Loucy (cell line): ENCODE results near the gene CLSTN1.

Source experiments
- H2AFZ ChIP-seq: fragments of 200-600 bp; sonication (generic); 2 replicates; pipeline ENCODE4 v1.6.0; 2016; ENCODE audit warnings: antibody characterized with exemption, mild to moderate bottlenecking, low read length, moderate library complexity
- H3F3A ChIP-seq: fragments of 200-600 bp; 2 replicates; pipeline ENCODE4 v1.6.0; 2016; ENCODE audit warnings: antibody characterized with exemption, low read depth, mild to moderate bottlenecking
- H3K27me3 ChIP-seq: fragments of 200-600 bp; sonication (generic); 2 replicates; pipeline ENCODE4 v1.6.1; 2014; ENCODE audit warnings: low read length, mild to moderate bottlenecking; ENCODE audit not compliant: insufficient read depth, poor library complexity, severe bottlenecking
- H3K36me3 ChIP-seq: fragments of 200-600 bp; sonication (generic); 2 replicates; pipeline ENCODE4 v1.6.1; 2016; ENCODE audit warnings: low read length; ENCODE audit not compliant: insufficient read depth
- H3K4me1 ChIP-seq: fragments of 200-600 bp; sonication (generic); 2 replicates; pipeline ENCODE4 v1.5.1; 2014; ENCODE audit warnings: low read length, mild to moderate bottlenecking; ENCODE audit not compliant: insufficient read depth, poor library complexity, severe bottlenecking
- H3K4me2 ChIP-seq: fragments of 200-600 bp; sonication (generic); 2 replicates; pipeline ENCODE4 v1.6.0; 2014; ENCODE audit warnings: antibody characterized with exemption, low read length, low read depth, mild to moderate bottlenecking; ENCODE audit not compliant: poor library complexity, severe bottlenecking
- H3K4me3 ChIP-seq: fragments of 200-600 bp; sonication (generic); 2 replicates; pipeline ENCODE4 v1.5.1; 2014; ENCODE audit warnings: low read length, mild to moderate bottlenecking, mixed read lengths; ENCODE audit not compliant: poor library complexity, severe bottlenecking
- H3K79me2 ChIP-seq: fragments of 200-600 bp; sonication (generic); 2 replicates; pipeline ENCODE4 v1.6.1; 2014; ENCODE audit warnings: low read length; ENCODE audit not compliant: insufficient read depth
- H3K9ac ChIP-seq: fragments of 200-600 bp; sonication (generic); 2 replicates; pipeline ENCODE4 v1.6.0; 2014; ENCODE audit warnings: mild to moderate bottlenecking, low read depth, low read length, moderate library complexity; ENCODE audit not compliant: poor library complexity, severe bottlenecking
- H3K9me2 ChIP-seq: fragments of 200-600 bp; sonication (generic); replicated peaks from 2 replicates; pipeline ENCODE4 v1.6.1; 2016; ENCODE audit warnings: low read depth, low read length, mixed read lengths
- H3K9me3 ChIP-seq: fragments of 200-600 bp; sonication (generic); 2 replicates; pipeline ENCODE4 v1.6.1; 2014; ENCODE audit warnings: mild to moderate bottlenecking, antibody characterized with exemption, low read length, low read depth; ENCODE audit not compliant: insufficient read depth
- H4K20me1 ChIP-seq: fragments of 200-600 bp; sonication (generic); 2 replicates; pipeline ENCODE4 v1.6.0; 2014; ENCODE audit warnings: antibody characterized with exemption, low read length, mild to moderate bottlenecking; ENCODE audit not compliant: insufficient read depth, poor library complexity, severe bottlenecking
- CTCF ChIP-seq: fragments of 200-600 bp; sonication (generic); conservative IDR thresholded peaks from 2 replicates; pipeline ENCODE4 v1.5.1; 2014; ENCODE audit warnings: mild to moderate bottlenecking, antibody characterized with exemption, low read length
- EZH2phosphoT487 ChIP-seq: fragments of 200-600 bp; IDR thresholded peaks from 2 replicates; pipeline ENCODE4 v1.6.1; 2018; ENCODE audit warnings: antibody characterized with exemption, mild to moderate bottlenecking, moderate library complexity, borderline replicate concordance

The CLSTN1 gene

GRCh38 chr1:9690440-9691107 is 133.2 kb downstream of the CLSTN1 start:
- H3K9me2 ChIP-seq, result no peaks in the 10 kb centered on the region
- no peaks in the 10 kb centered on the region for H3K36me3 ChIP-seq
- peaks cover 16% of the 10 kb centered on the region for H3K4me1 ChIP-seq
- no peak overlapping the region for H2AFZ ChIP-seq
- no peaks in the 10 kb centered on the region for H4K20me1 ChIP-seq
- no peaks in the 10 kb centered on the region for H3K79me2 ChIP-seq
- no peaks in the 10 kb centered on the region for H3K9me3 ChIP-seq
- peaks cover 6% of the 10 kb centered on the region; the same call in 1 of the 2 replicates for H3F3A ChIP-seq
- H3K4me2 ChIP-seq, result no peak overlapping the region
- TF ChIP-seq CTCF (no peak), EZH2phosphoT487 (no peak)
- no peak overlapping the region for H3K9ac ChIP-seq
- peaks cover 8% of the 10 kb centered on the region for H3K27me3 ChIP-seq
- H3K4me3 ChIP-seq, result no peak overlapping the region

DNA sequence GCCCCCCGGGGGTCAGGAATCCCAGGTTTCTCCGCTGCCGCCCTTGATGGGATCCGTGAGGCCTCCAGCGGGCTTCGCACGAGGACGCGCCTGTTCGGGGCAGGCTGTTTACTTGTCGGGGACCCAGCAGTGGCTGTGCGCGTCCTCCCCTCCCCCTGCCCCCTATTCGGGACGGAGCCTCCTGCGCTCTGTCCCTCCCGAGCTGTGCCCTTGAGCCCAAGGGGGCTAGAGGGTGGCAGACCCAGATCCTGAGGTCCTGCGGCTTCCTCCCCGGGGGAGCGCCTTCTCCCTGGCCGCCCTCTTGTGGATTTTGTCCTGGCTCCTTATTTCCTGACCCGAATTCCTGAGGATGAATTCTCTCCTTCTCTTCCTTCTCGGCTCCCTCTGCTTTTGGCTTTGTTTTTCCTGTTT is 133.8 kb downstream of the CLSTN1 start:
- H3K9me2 ChIP-seq, result no peaks in the 10 kb centered on the region
- TF ChIP-seq EZH2phosphoT487, result no peak
- no peak for TF ChIP-seq CTCF
- no peak overlapping the region for H3K9ac ChIP-seq
- no peak overlapping the region for H3K4me2 ChIP-seq
- peaks cover 6% of the 10 kb centered on the region; the same call in 1 of the 2 replicates for H3F3A ChIP-seq
- peaks cover 16% of the 10 kb centered on the region for H3K4me1 ChIP-seq
- H3K4me3 ChIP-seq, result no peak overlapping the region
- H3K79me2 ChIP-seq, result no peaks in the 10 kb centered on the region
- no peaks in the 10 kb centered on the region for H3K9me3 ChIP-seq
- H3K36me3 ChIP-seq, result no peaks in the 10 kb centered on the region
- H3K27me3 ChIP-seq, result peaks cover 8% of the 10 kb centered on the region
- no peaks in the 10 kb centered on the region for H4K20me1 ChIP-seq
- H2AFZ ChIP-seq, result no peak overlapping the region

- Histone ChIP-seq H3K79me2 (no peaks in the 10 kb centered on the region), H3K4me1 (peaks cover 16% of the 10 kb centered on the region), H3K4me2 (peak overlapping the region; percentile 93), H3K27me3 (peaks cover 8% of the 10 kb centered on the region), H3F3A (peaks cover 6% of the 10 kb centered on the region; the same call in 1 of the 2 replicates), H3K4me3 (peak overlapping the region; percentile 74), H3K9me2 (no peaks in the 10 kb centered on the region), H3K9me3 (no peaks in the 10 kb centered on the region), H4K20me1 (no peaks in the 10 kb centered on the region), H3K36me3 (no peaks in the 10 kb centered on the region), H2AFZ (peak overlapping the region; percentile 83), H3K9ac (no peak overlapping the region)
- no peak for TF ChIP-seq CTCF
- no peak for TF ChIP-seq EZH2phosphoT487
Measured at GRCh38 chr1:9689011-9689706, 134.6 kb downstream of the CLSTN1 start.
